ENCODE results near the gene VWA3B.
"Not testable (repeated sequence)": the region's sequence is repeated elsewhere in the genome, so short reads cannot be mapped to it uniquely, and the experiment has no call there.

VWA3B gene

GRCh38 chr2:98086491-98087446, at the start of gene VWA3B:
Gene VWA3B, plus strand, starts transcription at chr2:98087167. Its CDS starts 5,926 bp downstream, at chr2:98093093.
- DNase-seq = no peak

DNA sequence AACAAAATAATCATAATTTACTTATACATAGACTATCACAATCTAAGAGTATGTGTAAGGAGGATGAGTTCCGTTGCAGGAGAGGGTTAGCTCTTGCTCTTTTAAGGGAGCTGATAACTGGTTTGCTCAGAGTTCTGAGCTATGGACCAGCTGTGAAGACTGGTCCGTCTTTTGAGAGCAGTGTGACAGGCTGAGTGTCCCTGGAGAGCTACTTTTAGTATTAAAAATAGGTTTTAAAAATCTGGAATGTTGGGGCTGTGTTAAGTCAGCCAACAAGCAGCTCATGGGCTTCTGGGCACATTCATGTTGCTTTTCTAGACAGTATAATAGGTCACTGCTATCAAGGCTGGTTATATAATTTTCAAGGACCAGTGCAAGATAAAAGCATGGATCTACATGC, 49.8 kb upstream of the VWA3B start:
- DNase-seq = no peak

GRCh38 chr2:98037666-98038336, 49.2 kb upstream of the VWA3B start:
- no peak for DNase-seq

- DNase-seq = no peak
Observed at GRCh38 chr2:98039085-98039756, 47.7 kb upstream of the VWA3B start.

DNA sequence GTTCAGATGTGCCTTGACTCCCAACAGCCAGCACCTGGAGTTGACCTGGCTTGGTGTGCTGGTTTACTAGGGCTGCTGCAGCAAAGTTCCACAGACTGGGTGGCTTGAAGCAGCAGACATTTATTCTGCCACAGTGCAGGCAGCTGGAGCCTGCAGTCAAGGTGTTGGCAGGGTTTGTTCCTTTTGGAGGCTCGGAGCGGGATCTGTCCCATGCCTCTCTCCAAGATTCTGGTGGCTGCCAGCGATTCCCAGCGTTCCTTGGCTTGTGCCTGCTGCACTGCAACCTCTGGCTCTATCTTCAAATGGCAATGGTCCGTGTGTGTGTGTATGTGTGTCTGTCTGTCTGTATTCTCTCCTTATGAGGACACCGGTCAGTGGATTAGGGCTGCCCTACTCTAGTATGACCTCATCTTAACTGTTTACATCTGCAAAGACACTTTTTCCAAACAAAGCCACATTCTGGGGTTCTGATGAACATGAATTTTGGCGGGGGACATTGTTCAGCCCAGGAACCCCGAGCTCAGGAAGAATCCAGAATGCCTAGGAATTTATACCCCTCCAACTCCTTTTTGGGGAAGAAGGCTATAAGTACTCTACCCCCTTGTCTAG, 46.5 kb upstream of the VWA3B start:
- no peak for DNase-seq

DNA sequence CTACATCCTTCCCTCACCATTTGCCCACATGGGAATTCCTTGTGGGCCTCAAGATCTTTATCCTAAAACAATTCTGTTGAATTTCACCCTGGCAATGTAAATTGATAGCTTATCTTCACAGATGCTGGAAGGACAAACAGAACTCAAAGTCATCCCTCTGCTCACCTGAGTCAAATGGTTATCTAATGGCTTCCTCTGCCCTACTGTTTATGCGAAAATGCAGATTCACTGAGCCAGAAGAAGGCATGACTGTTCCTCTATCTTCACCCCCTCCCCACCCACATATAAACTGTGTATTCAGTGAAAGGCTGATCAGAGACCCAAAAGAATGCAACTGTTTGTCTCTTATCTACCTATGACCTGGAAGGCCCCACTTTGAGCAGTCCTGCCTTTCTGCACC, 43.9 kb upstream of the VWA3B start:
- DNase-seq = no peak

- DNase-seq = not testable (repeated sequence)
Observed at GRCh38 chr2:98044730-98045129, 42.2 kb upstream of the VWA3B start.

DNA sequence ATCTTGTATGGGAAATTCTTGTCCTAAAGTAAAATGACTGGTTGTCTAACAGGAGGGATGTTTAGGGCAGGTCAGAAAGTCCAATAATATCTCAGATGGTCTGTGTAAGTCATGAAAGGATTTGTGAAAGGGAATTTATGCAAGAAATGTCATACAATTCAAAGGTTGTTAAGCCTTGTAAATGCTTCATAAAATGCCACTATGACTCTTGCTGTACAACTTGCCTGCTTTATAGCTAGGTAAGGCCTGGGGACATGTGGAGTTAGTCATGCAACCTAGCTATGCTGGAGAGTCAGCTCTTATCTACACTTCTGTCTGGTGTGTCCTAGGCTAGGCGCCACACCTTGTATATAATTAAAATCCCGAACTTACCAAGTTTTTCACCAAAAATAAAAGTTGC, 36.9 kb upstream of the VWA3B start:
- DNase-seq = no peak

DNA sequence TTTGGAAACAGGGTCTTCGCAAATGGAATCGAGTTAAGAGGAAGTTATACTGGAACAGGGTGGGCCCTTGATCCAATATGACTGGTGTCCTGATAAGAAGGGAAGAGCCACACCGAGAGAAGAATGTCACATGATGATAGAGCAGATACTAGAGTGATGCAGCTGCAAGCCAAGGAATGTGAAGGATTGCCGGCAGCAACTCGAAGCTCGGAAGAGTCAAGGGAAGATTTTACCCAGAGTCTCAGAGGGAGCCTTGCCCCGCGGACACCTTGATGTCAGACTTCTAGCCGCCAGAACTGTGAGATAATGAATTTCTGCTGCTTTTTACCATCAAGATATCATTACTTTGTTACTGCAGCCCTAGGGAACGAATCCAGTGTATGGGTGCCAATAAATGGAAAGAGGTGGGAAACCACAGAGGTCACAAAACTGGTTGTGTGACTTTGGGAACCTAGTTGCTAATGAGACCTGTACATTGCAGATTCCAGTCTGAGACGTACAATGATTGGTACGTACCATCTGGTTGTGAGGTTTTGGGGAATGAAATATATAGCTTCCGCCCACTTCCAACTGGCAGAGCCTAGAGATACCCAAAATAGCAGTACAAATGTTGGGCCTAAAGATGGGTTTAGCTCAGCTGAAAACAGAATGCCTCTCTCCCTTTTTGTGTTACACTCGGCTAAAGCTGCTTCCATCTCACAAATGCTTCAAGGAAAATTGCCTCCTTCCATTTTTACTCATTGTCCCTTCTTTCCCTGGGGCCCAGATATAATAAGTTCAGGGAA, 28.6 kb upstream of the VWA3B start:
- DNase-seq = no peak

- no peak for DNase-seq
Observed at GRCh38 chr2:98060277-98060676, 26.7 kb upstream of the VWA3B start.

DNA sequence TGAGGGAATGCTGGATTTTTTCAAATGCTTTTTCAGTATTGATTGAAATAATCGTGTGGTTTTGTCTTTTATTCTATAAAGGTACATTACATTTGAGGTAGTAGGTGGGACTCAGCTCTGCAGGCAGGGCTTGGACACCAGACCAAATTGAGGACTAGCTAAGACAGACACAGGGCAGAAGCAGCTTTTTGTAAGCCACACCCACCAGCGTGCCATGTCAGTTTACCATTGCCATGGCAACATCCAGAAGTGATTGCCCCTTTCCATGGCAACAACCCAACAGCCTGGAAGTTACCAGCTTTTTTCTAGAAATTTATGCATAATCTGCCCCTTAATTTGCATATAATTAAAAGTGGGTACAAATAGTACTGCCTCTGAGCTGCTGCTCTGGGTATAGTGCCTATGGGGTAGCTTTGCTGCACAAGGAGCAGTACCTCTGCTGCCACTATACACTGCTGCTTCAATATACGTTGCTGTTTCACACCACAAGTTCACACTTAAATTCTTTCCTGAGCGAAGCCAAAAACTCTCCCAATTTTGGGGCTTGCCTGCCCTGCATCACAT, 23.6 kb upstream of the VWA3B start:
- no peak for DNase-seq

DNA sequence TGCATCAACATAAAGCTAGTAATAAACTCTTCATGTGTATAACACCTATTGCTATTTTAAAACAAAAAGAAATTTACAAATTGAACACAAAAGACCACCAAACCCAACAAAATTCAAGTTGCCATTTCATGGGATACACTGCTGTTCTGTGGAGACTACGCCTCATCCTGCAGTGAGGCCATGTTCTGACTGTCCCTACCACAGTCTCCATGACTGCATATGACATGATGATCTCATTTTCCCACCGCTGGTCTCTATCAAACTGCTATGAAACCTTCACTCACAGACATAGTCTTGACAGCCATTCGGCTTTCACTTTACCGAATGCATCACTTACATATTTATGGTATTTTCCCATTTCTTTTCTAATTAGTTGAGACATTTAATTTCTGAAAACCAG, 21.2 kb upstream of the VWA3B start:
- no peak for DNase-seq

DNA sequence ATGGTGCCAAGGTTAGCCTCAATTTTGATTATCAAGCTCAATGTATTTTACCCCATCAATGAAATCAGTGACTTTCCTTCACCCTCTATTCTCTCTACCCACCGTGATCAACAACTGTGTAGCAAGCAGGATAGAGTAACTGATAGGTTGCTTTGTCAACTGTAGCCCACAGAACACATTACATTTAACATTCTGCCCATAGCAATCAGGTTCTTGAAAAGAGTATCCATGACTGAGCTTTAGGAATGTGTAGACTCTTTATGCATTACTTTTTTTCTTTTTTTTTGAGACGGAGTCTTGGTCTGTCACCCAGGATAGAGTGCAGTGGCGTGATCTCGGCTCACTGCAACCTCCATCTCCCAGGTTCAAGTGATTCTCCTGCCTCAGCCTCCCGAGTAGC, 19.8 kb upstream of the VWA3B start:
- no peak for DNase-seq

- DNase-seq = no peak
Observed at GRCh38 chr2:98070081-98070480, 16.9 kb upstream of the VWA3B start.

DNA sequence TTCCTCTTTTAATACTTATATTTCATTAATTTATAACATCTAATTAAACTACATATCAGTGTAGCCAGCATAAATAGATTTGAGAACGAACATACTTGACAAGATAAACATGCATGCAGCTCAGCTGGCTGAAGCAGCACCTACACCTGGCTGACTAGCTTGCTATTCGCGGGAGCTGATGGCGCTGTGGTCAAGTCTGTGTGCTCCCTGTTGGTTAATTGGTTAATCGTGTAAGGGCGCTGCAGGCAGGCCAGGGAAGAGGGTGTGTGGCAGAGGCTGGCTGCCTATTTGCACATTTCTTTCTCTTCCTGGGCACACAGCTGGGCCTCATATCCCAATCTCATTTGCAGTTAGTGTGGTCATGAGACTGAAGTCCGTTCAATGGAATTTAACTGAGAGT, 14.5 kb upstream of the VWA3B start:
- DNase-seq = no peak

DNA sequence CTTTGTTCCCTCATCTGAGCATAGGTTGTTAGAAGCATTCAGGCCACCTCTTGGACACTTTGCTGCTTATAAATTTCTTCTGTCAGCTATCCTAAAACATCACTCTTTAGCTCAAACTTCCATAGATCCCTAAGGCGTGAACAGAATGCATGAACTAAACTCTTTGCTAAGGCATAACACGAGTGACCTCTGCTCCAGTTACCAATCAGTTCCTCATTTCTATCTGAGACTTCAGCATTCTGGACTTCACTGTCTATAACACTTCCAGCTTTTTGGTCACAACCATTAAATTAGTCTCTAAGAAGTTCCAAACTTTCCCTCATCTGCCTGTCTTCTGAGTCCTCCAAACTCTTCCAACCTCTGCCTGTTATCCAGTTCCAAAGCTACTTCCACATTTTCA, 8.3 kb upstream of the VWA3B start:
- no peak for DNase-seq

DNA sequence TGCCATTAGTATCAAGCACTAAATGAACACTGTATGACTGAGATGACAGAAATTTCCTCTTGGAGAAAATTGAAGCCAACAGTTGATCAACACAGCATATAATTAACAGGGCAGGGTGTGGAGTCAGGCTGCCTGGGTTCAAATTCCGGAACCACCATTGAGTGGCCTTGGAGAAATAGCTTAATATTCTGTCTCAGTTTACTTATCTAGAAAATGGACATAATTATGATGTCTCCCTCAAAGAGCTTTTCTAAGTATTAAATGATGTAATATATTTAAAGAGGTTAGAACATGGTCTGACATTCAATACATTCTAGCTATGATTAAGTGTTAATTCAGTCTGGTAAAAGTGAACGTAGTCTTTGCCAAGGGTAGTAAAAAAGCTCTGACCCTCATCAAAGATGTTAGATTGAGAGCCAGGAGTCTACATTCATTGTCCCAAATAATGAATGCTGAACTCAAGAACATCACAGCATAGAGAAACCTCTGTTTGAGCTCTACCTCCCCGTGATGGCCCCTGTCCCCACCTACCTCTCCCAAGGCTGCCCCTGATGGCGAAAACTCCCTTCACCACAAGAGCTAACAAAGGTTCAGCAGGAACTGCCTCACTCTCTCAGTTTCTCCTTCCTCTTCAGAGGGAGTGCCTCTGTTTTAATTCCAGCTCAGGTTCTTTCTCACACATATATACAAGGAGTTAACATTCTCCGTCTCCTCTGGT, 2.7 kb upstream of the VWA3B start:
- no peak for DNase-seq

DNA sequence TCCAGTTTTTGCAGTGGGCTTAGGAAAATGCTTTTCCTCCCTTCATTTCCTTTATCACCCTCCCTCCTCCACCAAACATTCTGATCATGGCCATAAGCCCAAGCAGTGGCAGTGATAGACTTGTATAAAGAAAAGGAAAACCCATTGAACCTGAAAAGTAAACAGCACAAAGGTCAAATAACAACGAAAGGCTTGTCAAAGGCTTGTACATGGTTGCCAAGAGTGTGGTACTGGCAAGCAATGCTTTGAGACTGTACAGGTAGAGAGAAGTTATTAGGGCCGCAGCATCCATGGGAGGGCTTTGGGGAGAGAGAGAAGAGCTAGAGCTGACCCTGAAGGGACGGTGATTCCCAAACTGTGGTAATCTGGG, 2.1 kb upstream of the VWA3B start:
- no peak for DNase-seq

GRCh38 chr2:98085649-98086048, 1.3 kb upstream of the VWA3B start:
- no peak for DNase-seq

DNA sequence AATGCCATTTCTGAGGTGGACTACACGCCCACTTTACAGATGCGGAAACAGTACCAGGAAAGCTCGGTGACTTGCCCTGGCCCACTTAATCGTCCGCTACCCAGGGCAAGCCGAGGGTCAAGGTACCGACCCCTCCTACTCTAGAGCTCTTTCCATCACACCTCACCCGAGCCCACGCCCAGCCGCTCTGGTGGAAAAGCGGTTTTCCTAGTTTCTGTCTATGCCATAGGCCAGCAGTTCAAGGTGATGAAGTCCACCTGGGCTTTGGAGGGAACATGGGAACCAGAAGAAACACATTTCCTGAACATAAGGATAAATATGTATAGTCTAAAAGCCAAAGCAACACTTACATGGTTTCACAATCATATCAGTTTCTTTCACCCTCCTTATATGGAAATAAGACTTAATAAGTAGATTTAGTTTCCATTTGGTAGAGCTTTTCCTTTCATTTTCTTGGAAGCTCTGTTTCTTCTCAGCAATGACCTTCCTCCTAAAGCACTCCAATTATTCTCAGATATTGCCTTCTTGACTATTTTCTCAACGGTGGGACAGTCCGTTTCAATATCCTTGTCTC, 567 bp downstream of the VWA3B start:
- DNase-seq = no peak

DNA sequence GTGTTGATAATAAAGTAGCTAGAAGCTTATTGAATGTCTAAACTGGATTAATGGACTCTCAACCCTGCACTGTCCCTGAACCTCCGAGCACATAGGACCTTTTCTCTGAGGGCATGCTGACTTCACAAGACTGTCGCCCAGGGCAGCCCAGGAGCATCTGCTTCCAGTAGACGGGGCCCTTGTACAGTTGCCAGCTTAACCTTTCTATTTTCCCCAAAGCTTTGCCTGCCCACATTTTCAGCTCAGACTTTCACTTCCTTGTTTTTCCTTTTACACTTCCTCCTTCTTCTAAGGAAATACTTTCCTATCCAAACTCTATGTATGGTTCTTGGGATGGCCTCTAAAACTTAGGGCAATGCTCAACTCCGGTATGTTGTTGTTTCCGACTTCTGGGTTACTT, 1.3 kb downstream of the VWA3B start:
- no peak for DNase-seq
